Erythroblast (primary cell): ENCODE results near the gene CD244.

Experiments
- GATA1 ChIP-seq: IDR thresholded peaks from 2 replicates; pipeline ENCODE4 v1.6.1; 2011; ENCODE audit warnings: low read depth, mild to moderate bottlenecking, control low read depth, low read length, moderate library complexity
- POLR2A ChIP-seq: IDR thresholded peaks from 2 replicates; pipeline ENCODE4 v1.6.1; 2011; ENCODE audit warnings: mild to moderate bottlenecking, low read length

GRCh38 chr1:160911441-160911840 lies 48.8 kb upstream of the CD244 start:
- TF ChIP-seq POLR2A: no peak
- no peak for TF ChIP-seq GATA1
